GM19193 (cell line): ENCODE data around the gene PRKRIP1.

Experiments
- POLR2A ChIP-seq: IDR thresholded peaks from 4 replicates; pipeline ENCODE4 v1.6.1; 2011; ENCODE audit not compliant: insufficient read depth, insufficient read length; ENCODE audit errors: extremely low read depth

Gene PRKRIP1

GRCh38 chr7:102425639-102426267 is 29.6 kb downstream of the PRKRIP1 start:
- TF ChIP-seq POLR2A = peak; percentile 86

- peak; percentile 48 for TF ChIP-seq POLR2A
Observed at GRCh38 chr7:102426268-102427018, 30.3 kb downstream of the PRKRIP1 start.

- no peak for TF ChIP-seq POLR2A
Observed at GRCh38 chr7:102427019-102427405, 30.8 kb downstream of the PRKRIP1 start.

DNA sequence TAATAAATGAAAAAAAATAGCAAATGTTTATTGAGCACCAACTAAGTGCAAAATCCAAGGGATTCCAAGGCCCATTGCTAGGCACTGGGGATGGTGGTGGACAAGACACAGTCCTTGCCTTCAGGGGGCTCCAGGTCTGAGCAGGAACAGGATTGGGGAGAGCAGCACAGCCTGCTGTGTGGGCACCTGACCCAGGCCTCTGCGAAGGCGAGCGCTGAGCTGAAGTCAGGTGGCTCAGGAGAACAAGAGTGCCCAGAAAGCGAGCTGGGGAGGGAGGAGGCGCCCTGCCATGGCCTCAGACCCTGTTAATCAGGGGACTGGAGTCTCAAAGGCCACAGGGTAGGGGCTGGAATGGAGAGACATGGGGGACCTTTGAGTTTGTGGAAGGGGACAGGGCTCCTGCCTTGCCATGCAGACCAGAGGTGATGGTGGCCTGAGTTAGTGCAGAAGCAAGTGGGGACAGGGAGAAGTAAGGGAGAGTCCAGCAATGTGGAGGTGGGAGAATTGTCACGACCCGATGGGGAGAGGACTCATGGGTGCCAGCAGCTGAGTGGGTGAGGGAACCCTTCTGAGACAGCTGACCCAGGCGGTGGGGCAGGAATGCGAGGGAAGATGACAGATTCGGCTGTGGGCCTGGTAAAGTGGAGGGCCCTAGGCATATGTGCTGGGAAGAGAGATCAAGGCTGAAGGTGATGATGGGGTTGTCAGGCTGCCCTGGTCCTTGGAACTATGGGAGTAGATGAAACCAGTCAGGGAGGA is 33.2 kb downstream of the PRKRIP1 start:
- no peak for TF ChIP-seq POLR2A

DNA sequence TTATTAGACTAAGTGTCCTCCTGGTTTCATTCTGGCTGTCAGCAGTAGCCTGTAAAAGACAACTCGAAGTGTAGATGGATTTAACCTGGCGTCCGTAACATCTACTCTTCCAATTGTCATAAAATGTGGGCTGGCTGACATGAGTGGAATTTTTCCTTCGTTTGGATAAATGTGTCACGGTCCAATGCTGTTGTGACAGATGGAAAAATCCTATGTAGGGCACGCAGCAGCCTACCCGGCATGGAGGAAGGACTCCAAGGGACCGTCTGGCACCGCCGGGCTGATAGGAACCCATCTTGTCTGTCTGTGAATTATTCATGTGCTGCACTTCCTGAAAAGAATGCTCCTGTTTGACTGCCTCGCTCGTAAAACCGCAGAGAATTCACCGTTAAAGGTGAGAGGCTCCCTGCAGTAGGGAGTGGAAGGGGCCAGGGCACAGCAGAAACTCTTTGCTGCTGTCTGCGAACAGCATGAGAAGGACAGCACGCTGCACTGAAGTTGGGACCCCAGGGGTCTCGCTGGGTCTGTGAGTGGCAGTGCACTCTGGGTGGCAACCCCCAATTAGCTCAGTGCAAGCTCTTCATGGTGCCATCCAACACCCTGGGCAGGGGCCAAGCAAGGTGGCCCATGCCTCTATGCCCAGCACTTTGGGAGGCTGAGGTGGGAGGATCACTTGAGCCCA is 35.6 kb downstream of the PRKRIP1 start:
- peak; percentile 50 for TF ChIP-seq POLR2A

- TF ChIP-seq POLR2A = peak; percentile 4
Observed at GRCh38 chr7:102432442-102433218, 36.5 kb downstream of the PRKRIP1 start.

GRCh38 chr7:102433219-102434038 is 37.3 kb downstream of the PRKRIP1 start, which contains the start of gene ORAI2:
Gene ORAI2 (plus strand): TSS chr7:102433575. CDS start chr7:102438957, 5,382 bp downstream.
- peak; percentile 65 for TF ChIP-seq POLR2A

- no peak for TF ChIP-seq POLR2A
Observed at GRCh38 chr7:102434039-102434486, 37.9 kb downstream of the PRKRIP1 start.

- no peak for TF ChIP-seq POLR2A
Observed at GRCh38 chr7:102436118-102436517, 40.0 kb downstream of the PRKRIP1 start.

- no peak for TF ChIP-seq POLR2A
Observed at GRCh38 chr7:102439963-102440795, 44.0 kb downstream of the PRKRIP1 start.

- TF ChIP-seq POLR2A = peak; percentile 47
Observed at GRCh38 chr7:102444961-102445673, 49.0 kb downstream of the PRKRIP1 start.

DNA sequence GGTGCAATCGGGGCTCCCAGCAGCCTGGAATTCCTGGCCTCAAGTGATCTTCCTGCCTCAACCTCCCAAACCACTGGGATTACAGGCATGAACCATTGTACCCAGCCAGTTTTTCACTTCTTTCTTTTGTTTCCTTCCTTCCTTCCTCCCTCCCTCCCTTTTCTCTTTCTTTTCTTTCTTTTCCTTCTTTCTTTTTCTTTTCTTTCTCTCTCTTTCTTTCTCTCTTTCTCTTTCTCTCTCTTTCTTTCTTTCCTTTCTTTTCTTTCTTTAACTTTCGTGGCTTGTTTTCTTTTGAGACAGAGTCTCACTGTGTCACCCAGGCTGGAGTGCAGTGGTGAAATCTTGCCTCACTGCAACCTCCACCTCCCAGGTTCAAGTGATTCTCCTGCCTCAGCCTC is 49.5 kb downstream of the PRKRIP1 start:
- TF ChIP-seq POLR2A = no peak

GRCh38 chr7:102446387-102447156 is 50.4 kb downstream of the PRKRIP1 start:
- no peak for TF ChIP-seq POLR2A
